C4-2B (cell line): ENCODE results near the gene MRPL1.

Source experiments
- H3K27ac ChIP-seq: fragments of 450-650 bp; 2 replicates; pipeline ENCODE4 v1.5.1; 2017
- ZFX ChIP-seq: fragments of 450-650 bp; IDR thresholded peaks from 2 replicates; pipeline ENCODE4 v1.6.1; 2017
- TF ChIP-seq, protein P1 (sequence below): fragments of 450-650 bp; conservative IDR thresholded peaks from 2 replicates; pipeline ENCODE4 v1.5.1; 2017; ENCODE audit warnings: mild to moderate bottlenecking

The MRPL1 gene

DNA sequence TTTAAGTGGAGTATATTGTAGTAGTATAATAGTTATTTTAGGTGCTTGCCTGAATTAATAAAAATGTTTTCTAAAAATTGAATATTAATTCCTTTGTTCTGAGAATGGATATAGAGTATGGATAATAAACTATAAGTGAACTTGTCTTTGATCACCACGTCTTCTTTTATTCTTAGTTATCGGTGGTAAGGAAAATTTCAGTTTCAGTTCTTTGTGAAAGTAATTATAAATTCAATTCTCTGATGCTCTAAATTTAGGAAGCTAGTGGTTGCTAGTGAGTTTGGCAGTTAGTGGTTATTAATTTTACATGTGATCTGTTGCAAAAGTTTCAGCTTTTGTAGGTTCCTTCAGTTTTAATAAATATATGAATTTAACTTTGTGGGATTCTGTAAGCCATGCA, 30.8 kb downstream of the MRPL1 start:
- H3K27ac ChIP-seq, result no peak overlapping the region
- TF ChIP-seq ZFX, result no peak
- TF ChIP-seq, protein P1, sequence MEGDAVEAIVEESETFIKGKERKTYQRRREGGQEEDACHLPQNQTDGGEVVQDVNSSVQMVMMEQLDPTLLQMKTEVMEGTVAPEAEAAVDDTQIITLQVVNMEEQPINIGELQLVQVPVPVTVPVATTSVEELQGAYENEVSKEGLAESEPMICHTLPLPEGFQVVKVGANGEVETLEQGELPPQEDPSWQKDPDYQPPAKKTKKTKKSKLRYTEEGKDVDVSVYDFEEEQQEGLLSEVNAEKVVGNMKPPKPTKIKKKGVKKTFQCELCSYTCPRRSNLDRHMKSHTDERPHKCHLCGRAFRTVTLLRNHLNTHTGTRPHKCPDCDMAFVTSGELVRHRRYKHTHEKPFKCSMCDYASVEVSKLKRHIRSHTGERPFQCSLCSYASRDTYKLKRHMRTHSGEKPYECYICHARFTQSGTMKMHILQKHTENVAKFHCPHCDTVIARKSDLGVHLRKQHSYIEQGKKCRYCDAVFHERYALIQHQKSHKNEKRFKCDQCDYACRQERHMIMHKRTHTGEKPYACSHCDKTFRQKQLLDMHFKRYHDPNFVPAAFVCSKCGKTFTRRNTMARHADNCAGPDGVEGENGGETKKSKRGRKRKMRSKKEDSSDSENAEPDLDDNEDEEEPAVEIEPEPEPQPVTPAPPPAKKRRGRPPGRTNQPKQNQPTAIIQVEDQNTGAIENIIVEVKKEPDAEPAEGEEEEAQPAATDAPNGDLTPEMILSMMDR, result no peak

DNA sequence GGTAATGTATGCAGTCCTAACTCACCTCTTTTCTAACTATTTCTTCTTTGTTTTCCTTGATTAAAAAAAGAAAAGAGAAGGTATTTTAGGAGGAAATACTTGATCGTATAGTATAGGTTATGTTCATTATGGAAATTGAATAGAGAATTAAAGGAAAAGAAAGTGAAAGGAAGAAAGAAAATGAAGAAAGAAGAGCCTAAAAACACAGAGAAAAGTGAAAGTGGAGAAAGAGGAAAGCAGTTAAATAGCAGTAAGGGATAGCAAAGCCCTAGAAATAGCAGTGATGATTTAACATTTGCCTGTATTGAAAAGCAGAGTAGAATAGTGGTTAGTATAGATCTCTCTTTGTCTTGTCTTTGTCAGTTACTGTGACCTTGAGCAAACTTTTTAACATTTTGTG, 37.0 kb downstream of the MRPL1 start:
- no peak for TF ChIP-seq ZFX
- H3K27ac ChIP-seq, result no peak overlapping the region

DNA sequence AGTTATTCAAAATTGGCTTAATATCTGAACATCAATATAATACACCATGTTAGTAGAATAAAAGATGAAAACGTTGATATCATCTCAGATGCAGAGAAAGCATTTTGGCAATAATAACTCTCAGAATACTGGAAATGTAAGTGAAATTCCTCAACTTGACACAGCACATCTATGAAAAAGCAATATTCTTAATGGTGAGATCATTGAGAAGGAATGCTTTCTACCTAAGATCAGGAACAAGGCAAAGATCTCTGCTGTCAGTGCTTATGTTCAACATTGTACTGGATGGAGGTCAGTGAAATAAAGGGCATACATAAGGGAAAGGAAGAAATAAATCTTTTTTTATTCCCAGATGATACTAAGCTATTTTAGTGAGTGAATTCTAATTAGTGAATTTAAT, 40.6 kb downstream of the MRPL1 start:
- H3K27ac ChIP-seq, result no peak overlapping the region
- no peak for TF ChIP-seq ZFX
- TF ChIP-seq, protein P1, result no peak

DNA sequence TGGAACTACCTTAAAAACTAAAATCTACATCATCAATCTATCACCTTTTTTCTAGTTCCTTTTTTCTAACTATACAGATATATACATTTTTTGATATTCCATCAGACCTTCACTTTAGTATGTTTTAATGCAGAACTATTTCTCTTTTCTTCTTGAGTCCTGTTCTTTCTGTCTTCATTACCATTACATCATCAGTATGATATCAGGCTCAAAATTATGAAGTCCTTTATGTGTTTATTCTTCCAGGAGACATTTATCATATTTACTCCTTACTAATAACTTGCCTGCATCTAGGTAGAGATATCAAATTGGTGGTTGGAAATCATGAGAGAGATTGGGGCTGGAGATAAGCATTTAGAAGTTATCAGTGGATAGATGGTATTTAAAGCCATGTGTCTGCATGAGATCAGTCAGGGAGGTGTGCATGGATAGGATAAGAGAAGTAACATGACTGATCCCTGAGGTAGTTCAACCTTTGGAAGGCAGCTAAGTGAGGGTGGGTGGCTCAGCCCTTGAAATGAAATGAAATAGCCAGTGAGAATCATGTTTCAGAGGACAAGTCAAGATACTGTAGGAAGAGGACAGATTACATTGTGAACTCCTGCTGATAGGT, 43.1 kb downstream of the MRPL1 start:
- H3K27ac ChIP-seq, result no peak overlapping the region
- no peak for TF ChIP-seq ZFX
- TF ChIP-seq, protein P1, result no peak

DNA sequence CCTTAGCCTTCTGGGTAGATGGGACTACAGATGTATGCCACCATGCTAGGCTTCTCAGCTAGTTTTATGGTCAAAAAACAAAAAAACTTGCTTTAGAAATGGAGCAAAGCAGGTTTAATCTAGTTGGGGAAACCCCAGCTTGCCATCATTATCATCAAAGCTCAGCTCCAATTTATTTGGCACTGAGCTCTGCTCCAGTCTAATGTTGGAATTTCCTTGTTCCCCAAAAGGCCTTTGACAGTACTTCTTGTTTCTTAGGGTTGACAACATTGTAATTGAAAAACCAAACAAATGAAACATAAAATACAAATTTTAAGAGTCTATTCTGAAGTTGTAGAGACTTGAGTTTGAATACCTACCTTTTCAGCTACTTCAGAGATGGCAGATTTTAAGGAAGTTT, 48.0 kb downstream of the MRPL1 start:
- no peak for TF ChIP-seq ZFX
- TF ChIP-seq, protein P1, result no peak

DNA sequence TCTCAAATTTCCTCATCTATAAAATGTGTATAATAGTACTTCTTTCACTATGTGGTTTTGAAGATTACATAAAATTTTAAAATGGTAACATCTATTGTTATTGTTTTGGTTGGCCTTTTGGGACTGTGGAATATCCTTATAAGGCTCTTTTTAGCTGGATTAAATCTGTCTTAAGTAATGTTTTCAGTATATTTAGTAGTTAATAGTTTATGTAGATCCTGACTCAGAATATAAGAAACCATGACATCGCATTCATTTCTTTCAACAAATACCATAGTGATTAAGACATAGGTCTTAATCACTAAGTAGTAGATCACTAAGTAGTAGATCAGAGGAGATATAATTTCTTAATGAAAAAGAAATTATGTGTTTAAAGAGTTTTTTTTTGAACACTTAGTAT, 48.5 kb downstream of the MRPL1 start:
- H3K27ac ChIP-seq, result no peak overlapping the region
- TF ChIP-seq ZFX, result no peak
- TF ChIP-seq, protein P1, result no peak

More for the DNA sequence above, 48.0 kb downstream of the MRPL1 start:
- H3K27ac ChIP-seq, result no peak overlapping the region

DNA sequence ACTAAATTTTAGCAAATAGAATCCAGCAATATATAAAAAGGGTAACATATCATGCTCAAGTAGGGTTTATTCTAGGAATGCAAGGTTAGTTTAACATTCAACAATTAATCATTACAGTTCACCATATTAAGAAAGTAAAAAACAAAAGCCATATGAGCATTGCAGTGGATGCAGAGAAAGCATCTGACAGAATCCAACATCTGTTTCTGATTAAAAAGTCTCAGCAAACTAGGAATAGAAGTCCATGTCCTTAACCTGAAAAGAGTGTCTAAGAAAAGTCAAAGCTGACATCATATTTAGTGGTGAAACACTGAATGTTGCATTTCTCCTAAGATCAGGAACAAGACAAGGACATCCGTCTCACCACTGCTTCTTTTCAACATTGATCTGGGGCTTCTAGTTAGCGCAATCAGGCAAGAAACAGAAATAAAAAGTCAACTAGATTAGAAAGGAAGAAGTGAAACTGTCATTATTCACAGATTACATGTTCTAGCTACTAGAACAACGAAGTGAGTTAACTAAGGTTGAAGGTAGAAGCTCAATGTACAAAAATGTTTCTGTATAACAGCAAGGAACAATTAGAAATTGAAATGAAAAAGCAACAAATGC, 49.3 kb downstream of the MRPL1 start:
- no peak overlapping the region for H3K27ac ChIP-seq
- TF ChIP-seq, protein P1, result no peak
- no peak for TF ChIP-seq ZFX

DNA sequence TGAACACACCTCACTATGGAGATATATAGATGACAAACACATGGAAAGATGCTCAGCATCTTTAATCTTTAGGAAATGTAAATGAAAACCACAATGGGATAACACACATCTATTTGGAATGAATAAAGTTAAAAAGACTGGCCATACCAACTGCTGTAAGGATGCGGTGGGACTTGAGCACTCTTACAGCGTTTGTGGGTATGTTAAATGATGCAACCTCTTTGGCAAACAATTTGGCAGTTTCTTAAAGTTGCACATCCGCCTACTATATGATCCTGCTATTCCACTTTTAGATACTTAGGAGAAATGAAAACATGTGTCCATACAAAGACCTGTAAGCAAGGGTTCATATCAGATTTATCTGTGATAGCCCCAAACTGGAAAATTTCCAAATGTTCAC, 50.7 kb downstream of the MRPL1 start:
- no peak overlapping the region for H3K27ac ChIP-seq
- TF ChIP-seq ZFX, result no peak
- TF ChIP-seq, protein P1, result no peak
